GM19372 (cell line): ENCODE measurements around the gene URI1.
"Not testable (repeated sequence)": the region's sequence is repeated elsewhere in the genome, so short reads cannot be mapped to it uniquely, and the experiment has no call there.

Experiments
- ATAC-seq: cut with Tn5 transposase; IDR thresholded peaks from one replicate; pipeline ENCODE4 v1.9.1; 2021; ENCODE audit warnings: mild to moderate bottlenecking, low read depth, moderate library complexity; ENCODE audit not compliant: unreplicated experiment

URI1 gene

GRCh38 chr19:29940971-29941585 is 961 bp upstream of the URI1 start:
- ATAC-seq, result no peak

GRCh38 chr19:29942404-29943261 is 594 bp downstream of the URI1 start:
- peak; percentile 71 for ATAC-seq

GRCh38 chr19:29943615-29944014 is 1.6 kb downstream of the URI1 start:
- ATAC-seq, result no peak

- no peak for ATAC-seq
Observed at GRCh38 chr19:29944390-29945012, 2.5 kb downstream of the URI1 start.

- no peak for ATAC-seq
Observed at GRCh38 chr19:29945017-29945416, 3.0 kb downstream of the URI1 start.

GRCh38 chr19:29945433-29945832 is 3.4 kb downstream of the URI1 start:
- ATAC-seq, result no peak

- no peak for ATAC-seq
Observed at GRCh38 chr19:29946645-29947044, 4.6 kb downstream of the URI1 start.

- ATAC-seq, result no peak
Observed at GRCh38 chr19:29947871-29948270, 5.8 kb downstream of the URI1 start.

- ATAC-seq, result not testable (repeated sequence)
Observed at GRCh38 chr19:29948759-29949470, 6.9 kb downstream of the URI1 start.

- no peak for ATAC-seq
Observed at GRCh38 chr19:29952177-29952576, 10.1 kb downstream of the URI1 start.

- no peak for ATAC-seq
Observed at GRCh38 chr19:29952646-29953045, 10.6 kb downstream of the URI1 start.

GRCh38 chr19:29953352-29954247 is 11.6 kb downstream of the URI1 start:
- ATAC-seq, result no peak

- ATAC-seq, result no peak
Observed at GRCh38 chr19:29956855-29957254, 14.8 kb downstream of the URI1 start.

GRCh38 chr19:29961311-29961710 is 19.3 kb downstream of the URI1 start:
- ATAC-seq, result no peak

- ATAC-seq, result no peak
Observed at GRCh38 chr19:29962793-29963192, 20.8 kb downstream of the URI1 start.

- no peak for ATAC-seq
Observed at GRCh38 chr19:29963576-29963975, 21.5 kb downstream of the URI1 start.

- ATAC-seq, result no peak
Observed at GRCh38 chr19:29964171-29964570, 22.1 kb downstream of the URI1 start.

GRCh38 chr19:29965492-29965891 is 23.5 kb downstream of the URI1 start:
- no peak for ATAC-seq

GRCh38 chr19:29966142-29966541 is 24.1 kb downstream of the URI1 start:
- ATAC-seq, result not testable (repeated sequence)
